HL-60 (cell line): ENCODE results near the gene ADH4.
"Not testable (repeated sequence)": the region's sequence is repeated elsewhere in the genome, so short reads cannot be mapped to it uniquely, and the experiment has no call there.

Experiments used
- GABPA ChIP-seq: IDR thresholded peaks from 2 replicates; pipeline ENCODE4 v1.6.1; 2012; ENCODE audit warnings: low read depth
- POLR2AphosphoS5 ChIP-seq: IDR thresholded peaks from 2 replicates; pipeline ENCODE4 v1.6.1; 2012; ENCODE audit warnings: low read depth
- TF ChIP-seq, protein P1 (sequence below): IDR thresholded peaks from one replicate; pipeline ENCODE4 v1.5.1; 2011; ENCODE audit warnings: low read length, control low read depth, inconsistent platforms; ENCODE audit not compliant: insufficient read depth

DNA sequence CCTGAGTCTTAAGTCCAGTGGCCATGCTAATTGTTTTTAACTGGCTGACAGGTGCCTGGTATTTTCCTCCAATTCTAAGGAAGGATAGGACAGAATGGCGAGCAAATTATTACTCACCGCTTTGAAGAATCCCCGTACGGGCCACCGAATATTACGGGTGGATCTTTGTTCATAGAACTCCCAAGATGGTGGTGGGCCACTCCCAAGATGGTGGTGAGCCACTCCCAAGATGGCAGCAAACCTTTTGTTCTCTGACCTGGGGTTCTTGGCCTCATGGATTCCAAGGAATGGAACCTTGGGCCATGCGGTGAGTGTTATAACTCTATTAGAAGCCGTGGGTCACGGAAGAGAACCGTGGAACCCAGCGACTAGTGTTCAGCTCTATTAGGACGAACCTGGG lies 34.8 kb downstream of the ADH4 start:
- TF ChIP-seq, protein P1, sequence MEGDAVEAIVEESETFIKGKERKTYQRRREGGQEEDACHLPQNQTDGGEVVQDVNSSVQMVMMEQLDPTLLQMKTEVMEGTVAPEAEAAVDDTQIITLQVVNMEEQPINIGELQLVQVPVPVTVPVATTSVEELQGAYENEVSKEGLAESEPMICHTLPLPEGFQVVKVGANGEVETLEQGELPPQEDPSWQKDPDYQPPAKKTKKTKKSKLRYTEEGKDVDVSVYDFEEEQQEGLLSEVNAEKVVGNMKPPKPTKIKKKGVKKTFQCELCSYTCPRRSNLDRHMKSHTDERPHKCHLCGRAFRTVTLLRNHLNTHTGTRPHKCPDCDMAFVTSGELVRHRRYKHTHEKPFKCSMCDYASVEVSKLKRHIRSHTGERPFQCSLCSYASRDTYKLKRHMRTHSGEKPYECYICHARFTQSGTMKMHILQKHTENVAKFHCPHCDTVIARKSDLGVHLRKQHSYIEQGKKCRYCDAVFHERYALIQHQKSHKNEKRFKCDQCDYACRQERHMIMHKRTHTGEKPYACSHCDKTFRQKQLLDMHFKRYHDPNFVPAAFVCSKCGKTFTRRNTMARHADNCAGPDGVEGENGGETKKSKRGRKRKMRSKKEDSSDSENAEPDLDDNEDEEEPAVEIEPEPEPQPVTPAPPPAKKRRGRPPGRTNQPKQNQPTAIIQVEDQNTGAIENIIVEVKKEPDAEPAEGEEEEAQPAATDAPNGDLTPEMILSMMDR, result not testable (repeated sequence)
- not testable (repeated sequence) for TF ChIP-seq GABPA, POLR2AphosphoS5
